K562 (cell line): ENCODE results near the gene RHEB.

Experiments
- EGR1 ChIP-seq: fragments of 450-650 bp; conservative IDR thresholded peaks from 2 replicates; pipeline ENCODE4 v1.6.1; 2017; ENCODE audit warnings: mild to moderate bottlenecking
- ELF4 ChIP-seq: fragments of 450-650 bp; formaldehyde crosslinking; IDR thresholded peaks from 2 replicates; pipeline ENCODE4 v1.4.0; 2022; ENCODE audit warnings: missing genetic modification characterization
- FOXA1 ChIP-seq: fragments of 450-650 bp; IDR thresholded peaks from 2 replicates; pipeline ENCODE4 v1.6.1; 2016; ENCODE audit warnings: mild to moderate bottlenecking, borderline replicate concordance
- GTF2A2 ChIP-seq: IDR thresholded peaks from 2 replicates; pipeline ENCODE4 v1.6.1; 2016; ENCODE audit warnings: mild to moderate bottlenecking, missing genetic modification characterization, missing compliant biosample characterization
- HDAC6 ChIP-seq: IDR thresholded peaks from 2 replicates; pipeline ENCODE4 v1.6.1; 2012; ENCODE audit warnings: low read depth, mild to moderate bottlenecking, control low read depth, inconsistent platforms, low read length, moderate library complexity
- HDAC8 ChIP-seq: fragments of 450-650 bp; IDR thresholded peaks from 2 replicates; pipeline ENCODE4 v1.6.1; 2016; ENCODE audit warnings: mild to moderate bottlenecking, missing genetic modification characterization, moderate library complexity, missing compliant biosample characterization
- NR1H2 ChIP-seq: sonication (generic); formaldehyde crosslinking; IDR thresholded peaks from 2 replicates; pipeline ENCODE4 v1.4.0; 2020; ENCODE audit warnings: mild to moderate bottlenecking, missing genetic modification reagents
- POLR2AphosphoS5 ChIP-seq: IDR thresholded peaks from 2 replicates; pipeline ENCODE4 v1.6.1; 2011; ENCODE audit warnings: mild to moderate bottlenecking, low read depth, low read length, moderate library complexity; ENCODE audit not compliant: control insufficient read depth, insufficient read depth
- RAD21 ChIP-seq, 2 experiments: fragments of 250-450 bp in 1 of 2; fragments of 450-650 bp in 1 of 2; sonication (Bioruptor Pico) in 1 of 2; formaldehyde crosslinking in 1 of 2; IDR thresholded peaks in 1 of 2; conservative IDR thresholded peaks in 1 of 2; 2 replicates each; pipeline versions ENCODE4 v1.4.0 to v1.8.0; 2020 to 2022; ENCODE audit warnings: mild to moderate bottlenecking in 2 of 2, moderate library complexity in 1 of 2
- ZNF3 ChIP-seq: fragments of 250-450 bp; sonication (Bioruptor Pico); IDR thresholded peaks from 2 replicates; pipeline ENCODE4 v1.5.0; 2021; ENCODE audit warnings: mild to moderate bottlenecking, moderate library complexity
- TF ChIP-seq, protein P1 (sequence below): sonication (generic); formaldehyde crosslinking; IDR thresholded peaks from 2 replicates; pipeline ENCODE4 v1.8.0; 2022; ENCODE audit warnings: mild to moderate bottlenecking, missing genetic modification reagents
- TF ChIP-seq, protein P2 (sequence below), 3 experiments: IDR thresholded peaks in 2 of 3; conservative IDR thresholded peaks in 1 of 3; 2 replicates each; pipeline ENCODE4 v1.5.1; 2011 to 2012; ENCODE audit warnings: low read length in 3 of 3, mild to moderate bottlenecking in 3 of 3, control low read depth in 2 of 3, improper control_type of control experiment in 1 of 3, inconsistent platforms in 1 of 3, low read depth in 1 of 3, mixed read lengths in 1 of 3, moderate library complexity in 1 of 3; ENCODE audit not compliant: insufficient read depth in 2 of 3

DNA sequence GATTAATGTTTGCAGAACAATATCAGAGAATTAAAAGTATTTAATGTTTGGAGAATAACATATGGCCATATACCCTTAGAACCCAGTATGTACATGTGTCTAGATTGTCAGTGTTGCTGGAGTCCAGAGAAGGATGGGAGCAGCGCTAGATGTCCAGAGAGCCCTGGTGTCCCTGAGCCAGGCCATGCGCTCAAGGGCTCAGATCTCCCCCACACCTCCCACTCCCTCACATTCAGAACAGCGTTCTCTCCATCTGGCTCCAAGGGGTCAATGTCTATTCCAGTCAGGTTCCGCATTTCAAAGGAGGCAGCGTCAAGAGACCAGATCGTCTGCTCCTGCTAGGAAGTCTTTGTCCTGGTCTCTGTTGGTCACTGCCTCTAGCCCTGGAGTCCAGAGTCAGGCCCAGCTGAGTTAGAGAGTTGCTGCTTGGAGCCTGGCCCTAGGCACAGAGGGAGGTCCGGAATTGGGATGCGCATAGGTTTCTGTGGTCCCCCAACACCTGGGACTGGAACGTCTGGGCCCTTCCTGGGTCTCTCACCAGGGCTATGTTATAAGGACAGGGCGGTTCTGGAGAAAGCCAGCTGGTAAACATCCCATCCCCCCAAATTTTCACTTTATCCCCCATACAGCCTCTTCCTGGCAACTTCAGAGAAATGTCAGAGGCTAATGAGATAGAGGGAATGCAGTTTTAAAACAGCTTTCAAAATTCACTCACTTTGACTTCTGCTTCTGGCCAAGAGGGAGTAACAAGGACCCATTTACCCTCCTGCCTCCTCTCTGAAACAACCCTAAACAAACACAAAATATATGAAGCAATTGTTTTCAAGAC lies 103.4 kb downstream of the RHEB start:
- TF ChIP-seq RAD21 (CRISPR knock-in tag; conservative IDR thresholded peaks at IDR 0.05 in 1 of 2, IDR thresholded peaks at IDR 0.05 in 1 of 2) (no peak), HDAC8 (no peak), POLR2AphosphoS5 (no peak), EGR1 (no peak), HDAC6 (no peak), ELF4 (CRISPR knock-in tag) (no peak), ZNF3 (CRISPR knock-in tag) (no peak), GTF2A2 (tag) (no peak), FOXA1 (no peak), NR1H2 (no peak)
- TF ChIP-seq, protein P1, sequence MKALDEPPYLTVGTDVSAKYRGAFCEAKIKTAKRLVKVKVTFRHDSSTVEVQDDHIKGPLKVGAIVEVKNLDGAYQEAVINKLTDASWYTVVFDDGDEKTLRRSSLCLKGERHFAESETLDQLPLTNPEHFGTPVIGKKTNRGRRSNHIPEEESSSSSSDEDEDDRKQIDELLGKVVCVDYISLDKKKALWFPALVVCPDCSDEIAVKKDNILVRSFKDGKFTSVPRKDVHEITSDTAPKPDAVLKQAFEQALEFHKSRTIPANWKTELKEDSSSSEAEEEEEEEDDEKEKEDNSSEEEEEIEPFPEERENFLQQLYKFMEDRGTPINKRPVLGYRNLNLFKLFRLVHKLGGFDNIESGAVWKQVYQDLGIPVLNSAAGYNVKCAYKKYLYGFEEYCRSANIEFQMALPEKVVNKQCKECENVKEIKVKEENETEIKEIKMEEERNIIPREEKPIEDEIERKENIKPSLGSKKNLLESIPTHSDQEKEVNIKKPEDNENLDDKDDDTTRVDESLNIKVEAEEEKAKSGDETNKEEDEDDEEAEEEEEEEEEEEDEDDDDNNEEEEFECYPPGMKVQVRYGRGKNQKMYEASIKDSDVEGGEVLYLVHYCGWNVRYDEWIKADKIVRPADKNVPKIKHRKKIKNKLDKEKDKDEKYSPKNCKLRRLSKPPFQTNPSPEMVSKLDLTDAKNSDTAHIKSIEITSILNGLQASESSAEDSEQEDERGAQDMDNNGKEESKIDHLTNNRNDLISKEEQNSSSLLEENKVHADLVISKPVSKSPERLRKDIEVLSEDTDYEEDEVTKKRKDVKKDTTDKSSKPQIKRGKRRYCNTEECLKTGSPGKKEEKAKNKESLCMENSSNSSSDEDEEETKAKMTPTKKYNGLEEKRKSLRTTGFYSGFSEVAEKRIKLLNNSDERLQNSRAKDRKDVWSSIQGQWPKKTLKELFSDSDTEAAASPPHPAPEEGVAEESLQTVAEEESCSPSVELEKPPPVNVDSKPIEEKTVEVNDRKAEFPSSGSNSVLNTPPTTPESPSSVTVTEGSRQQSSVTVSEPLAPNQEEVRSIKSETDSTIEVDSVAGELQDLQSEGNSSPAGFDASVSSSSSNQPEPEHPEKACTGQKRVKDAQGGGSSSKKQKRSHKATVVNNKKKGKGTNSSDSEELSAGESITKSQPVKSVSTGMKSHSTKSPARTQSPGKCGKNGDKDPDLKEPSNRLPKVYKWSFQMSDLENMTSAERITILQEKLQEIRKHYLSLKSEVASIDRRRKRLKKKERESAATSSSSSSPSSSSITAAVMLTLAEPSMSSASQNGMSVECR (CRISPR knock-in tag) = no peak
- TF ChIP-seq, protein P2, sequence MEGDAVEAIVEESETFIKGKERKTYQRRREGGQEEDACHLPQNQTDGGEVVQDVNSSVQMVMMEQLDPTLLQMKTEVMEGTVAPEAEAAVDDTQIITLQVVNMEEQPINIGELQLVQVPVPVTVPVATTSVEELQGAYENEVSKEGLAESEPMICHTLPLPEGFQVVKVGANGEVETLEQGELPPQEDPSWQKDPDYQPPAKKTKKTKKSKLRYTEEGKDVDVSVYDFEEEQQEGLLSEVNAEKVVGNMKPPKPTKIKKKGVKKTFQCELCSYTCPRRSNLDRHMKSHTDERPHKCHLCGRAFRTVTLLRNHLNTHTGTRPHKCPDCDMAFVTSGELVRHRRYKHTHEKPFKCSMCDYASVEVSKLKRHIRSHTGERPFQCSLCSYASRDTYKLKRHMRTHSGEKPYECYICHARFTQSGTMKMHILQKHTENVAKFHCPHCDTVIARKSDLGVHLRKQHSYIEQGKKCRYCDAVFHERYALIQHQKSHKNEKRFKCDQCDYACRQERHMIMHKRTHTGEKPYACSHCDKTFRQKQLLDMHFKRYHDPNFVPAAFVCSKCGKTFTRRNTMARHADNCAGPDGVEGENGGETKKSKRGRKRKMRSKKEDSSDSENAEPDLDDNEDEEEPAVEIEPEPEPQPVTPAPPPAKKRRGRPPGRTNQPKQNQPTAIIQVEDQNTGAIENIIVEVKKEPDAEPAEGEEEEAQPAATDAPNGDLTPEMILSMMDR (IDR thresholded peaks at IDR 0.05 in 2 of 3, conservative IDR thresholded peaks at IDR 0.05 in 1 of 3; ENCODE audit: insufficient read depth in 2 of 3, low read depth in 1 of 3, low read length in 3 of 3) = no peak
